A549 (cell line): ENCODE data around the gene MRPS22. TPM values are rescaled to one million over a fixed set of nuclear protein-coding genes. Genes with fewer than 3 reads are reported as not detected.

Experiments
- ATAC-seq, 2 experiments: fragments of 200-7000 bp in 1 of 2; fragments of >200 bp in 1 of 2; cut with Nextera tagmentation in 1 of 2; cut with Tn5 transposase in 1 of 2; 3 replicates each; pipeline versions ENCODE4 v1.8.0 to v1.9.1; 2018 to 2020; ENCODE audit warnings: mild to moderate bottlenecking in 1 of 2, moderate library complexity in 1 of 2
- CTCF ChIA-PET: fragments of 300-600 bp; sonication (Branson Sonifier 250); formaldehyde crosslinking; extraction: SDS; loops from one replicate; lab custom pipeline; 2021; ENCODE audit warnings: antibody characterized with exemption, inconsistent platforms; lab: Yijun Ruan, JAX
- POLR2A ChIA-PET: fragments of 350-600 bp; formaldehyde crosslinking; extraction: SDS; loops from one replicate; lab custom pipeline; 2021; ENCODE audit warnings: antibody characterized with exemption, inconsistent platforms; lab: Yijun Ruan, JAX
- DNase-seq, 2 experiments: peaks; one replicate each; pipeline versions ENCODE4 v3.0.0 to v3.0.0-alpha.2; 2011 to 2016; ENCODE audit warnings: low read depth in 1 of 2, low spot score in 1 of 2
- FAIRE-seq: peaks from 2 replicates; lab custom pipeline; 2011; peaks lifted over from hg19 to GRCh38; lab: Jason Lieb, UNC
- H3K27ac ChIP-seq, 2 experiments: fragments of >200 bp; sonication (Bioruptor Twin); formaldehyde crosslinking; 3 replicates each; pipeline ENCODE4 v1.5.1; 2016 to 2017
- H3K4me1 ChIP-seq: fragments of >200 bp; sonication (Bioruptor Twin); formaldehyde crosslinking; 3 replicates; pipeline ENCODE4 v1.6.1; 2016
- H3K4me2 ChIP-seq: fragments of >200 bp; sonication (Bioruptor Twin); formaldehyde crosslinking; 3 replicates; pipeline ENCODE4 v1.6.1; 2016
- H3K4me3 ChIP-seq: fragments of >200 bp; sonication (Bioruptor Twin); formaldehyde crosslinking; 3 replicates; pipeline ENCODE4 v1.5.1; 2016
- H3K9me3 ChIP-seq: fragments of >200 bp; sonication (Bioruptor Twin); formaldehyde crosslinking; 3 replicates; pipeline ENCODE4 v1.6.1; 2016
- EHF ChIP-seq: fragments of 250-450 bp; sonication (Bioruptor Pico); IDR thresholded peaks from 2 replicates; pipeline ENCODE4 v1.5.0; 2020; ENCODE audit warnings: mild to moderate bottlenecking
- ESRRA ChIP-seq: fragments of 150-350 bp; IDR thresholded peaks from 2 replicates; pipeline ENCODE4 v1.6.1; 2014; ENCODE audit warnings: mild to moderate bottlenecking, low read length, borderline replicate concordance
- FOXS1 ChIP-seq: fragments of 250-450 bp; sonication (Bioruptor Pico); IDR thresholded peaks from 2 replicates; pipeline ENCODE4 v1.5.0; 2020; ENCODE audit warnings: mild to moderate bottlenecking, moderate library complexity
- HEYL ChIP-seq: fragments of 250-450 bp; sonication (Bioruptor Pico); IDR thresholded peaks from 2 replicates; pipeline ENCODE4 v1.8.0; 2021; ENCODE audit warnings: mild to moderate bottlenecking, moderate library complexity
- HOXB5 ChIP-seq: fragments of 250-450 bp; sonication (Bioruptor Pico); IDR thresholded peaks from 2 replicates; pipeline ENCODE4 v1.5.0; 2020; ENCODE audit warnings: mild to moderate bottlenecking, moderate library complexity
- JUN ChIP-seq, 2 experiments: fragments of >200 bp; sonication (Bioruptor Twin); formaldehyde crosslinking; IDR thresholded peaks; 2 replicates in 1 of 2; 3 replicates in 1 of 2; pipeline ENCODE4 v1.6.1; 2016 to 2017
- JUNB ChIP-seq: fragments of >200 bp; sonication (Bioruptor Twin); formaldehyde crosslinking; IDR thresholded peaks from 2 replicates; pipeline ENCODE4 v1.6.1; 2016
- MAZ ChIP-seq: fragments of 150-350 bp; IDR thresholded peaks from 2 replicates; pipeline ENCODE4 v1.6.1; 2014; ENCODE audit warnings: antibody characterized with exemption, low read depth, low read length, borderline replicate concordance
- NR3C1 ChIP-seq: fragments of >200 bp; sonication (Bioruptor Twin); formaldehyde crosslinking; IDR thresholded peaks from 3 replicates; pipeline ENCODE4 v1.6.1; 2017
- RAD21 ChIP-seq, 2 experiments: fragments of >200 bp in 1 of 2; sonication (Bioruptor Twin) in 1 of 2; formaldehyde crosslinking in 1 of 2; IDR thresholded peaks in 1 of 2; conservative IDR thresholded peaks in 1 of 2; 2 replicates in 1 of 2; 3 replicates in 1 of 2; pipeline ENCODE4 v1.6.1; 2012 to 2018; ENCODE audit warnings: inconsistent platforms in 1 of 2
- SMC3 ChIP-seq: fragments of >200 bp; sonication (Bioruptor Twin); formaldehyde crosslinking; IDR thresholded peaks from 3 replicates; pipeline ENCODE4 v1.6.1; 2018; ENCODE audit warnings: inconsistent platforms
- WGBS: methylation state at CpG from one replicate; pipeline ENCODE4 v1.1.6; 2017; ENCODE audit errors: missing lambda C conversion rate; 5-methylcytosine and 5-hydroxymethylcytosine counted together
- polyA plus RNA-seq, 4 experiments: library from polyadenylated mRNA; depleted of rRNA in 3 of 4; stranded (reverse); fragments of >200 nt; fragmentation: RNase III in 1 of 4; extraction: RNeasy Plus Mini Kit Qiagen cat#74134 plus additional on column Dnase treatment in 1 of 4; gene quantifications; 2 replicates in 3 of 4; 3 replicates in 1 of 4; pipeline ENCODE4 v1.2.3, GENCODE V29; 2011 to 2017
- TF ChIP-seq, protein P1 (sequence below): IDR thresholded peaks from 2 replicates; pipeline ENCODE4 v1.6.1; 2012; ENCODE audit warnings: low read depth, borderline replicate concordance
- TF ChIP-seq, protein P2 (sequence below): fragments of 450-650 bp; IDR thresholded peaks from 2 replicates; pipeline ENCODE4 v1.6.1; 2014; ENCODE audit warnings: antibody characterized with exemption
- TF ChIP-seq, protein P3 (sequence below): fragments of >200 bp; sonication (Bioruptor Twin); formaldehyde crosslinking; IDR thresholded peaks from 3 replicates; pipeline ENCODE4 v1.5.1; 2016
- TF ChIP-seq, protein P4 (sequence below): fragments of >200 bp; sonication (Bioruptor Twin); formaldehyde crosslinking; IDR thresholded peaks from 3 replicates; pipeline ENCODE4 v1.6.1; 2016
- TF ChIP-seq, protein P5 (sequence below): fragments of >200 bp; sonication (Bioruptor Twin); formaldehyde crosslinking; IDR thresholded peaks from 2 replicates; pipeline ENCODE4 v1.6.1; 2016
- TF ChIP-seq, protein P6 (sequence below): IDR thresholded peaks from 2 replicates; pipeline ENCODE4 v1.6.1; 2012

The MRPS22 gene
- polyA plus RNA-seq, 2 of the 4 experiments (the other 2 are of a cell fraction) = 47.3 to 57.3 TPM

DNA sequence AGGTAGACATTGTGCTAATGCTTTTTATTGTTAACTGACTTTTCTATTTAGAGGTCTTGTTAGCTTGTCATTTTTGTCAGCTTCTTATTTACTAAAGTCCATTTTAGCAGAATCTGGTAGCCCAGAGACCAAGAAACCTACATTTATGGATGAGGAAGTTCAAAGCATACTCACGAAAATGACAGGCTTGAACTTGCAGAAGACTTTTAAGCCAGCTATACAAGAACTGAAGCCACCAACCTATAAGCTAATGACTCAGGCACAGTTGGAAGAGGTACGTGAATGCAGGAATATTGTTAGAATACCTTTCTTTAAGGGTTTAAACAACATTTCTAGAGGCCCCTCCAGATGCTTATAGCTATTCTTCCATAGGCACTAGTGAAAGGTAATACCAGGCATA, 3.0 kb downstream of the MRPS22 start:
- DNase-seq (no peak), FAIRE-seq (no peak), ATAC-seq (no peak)
- Histone ChIP-seq H3K4me2 (no peak overlapping the region), H3K4me3 (no peak overlapping the region), H3K4me1 (peaks cover 9% of the 10 kb centered on the region; the same call in 1 of the 3 replicates), H3K27ac (no peak overlapping the region), H3K9me3 (no peaks in the 10 kb centered on the region)
- TF ChIP-seq ESRRA = no peak
- TF ChIP-seq EHF (CRISPR knock-in tag) = no peak
- TF ChIP-seq, protein P1, sequence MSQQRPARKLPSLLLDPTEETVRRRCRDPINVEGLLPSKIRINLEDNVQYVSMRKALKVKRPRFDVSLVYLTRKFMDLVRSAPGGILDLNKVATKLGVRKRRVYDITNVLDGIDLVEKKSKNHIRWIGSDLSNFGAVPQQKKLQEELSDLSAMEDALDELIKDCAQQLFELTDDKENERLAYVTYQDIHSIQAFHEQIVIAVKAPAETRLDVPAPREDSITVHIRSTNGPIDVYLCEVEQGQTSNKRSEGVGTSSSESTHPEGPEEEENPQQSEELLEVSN = no peak
- TF ChIP-seq HOXB5 (CRISPR knock-in tag) = no peak
- TF ChIP-seq, protein P2, sequence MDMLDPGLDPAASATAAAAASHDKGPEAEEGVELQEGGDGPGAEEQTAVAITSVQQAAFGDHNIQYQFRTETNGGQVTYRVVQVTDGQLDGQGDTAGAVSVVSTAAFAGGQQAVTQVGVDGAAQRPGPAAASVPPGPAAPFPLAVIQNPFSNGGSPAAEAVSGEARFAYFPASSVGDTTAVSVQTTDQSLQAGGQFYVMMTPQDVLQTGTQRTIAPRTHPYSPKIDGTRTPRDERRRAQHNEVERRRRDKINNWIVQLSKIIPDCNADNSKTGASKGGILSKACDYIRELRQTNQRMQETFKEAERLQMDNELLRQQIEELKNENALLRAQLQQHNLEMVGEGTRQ = no peak
- no peak for TF ChIP-seq HEYL (CRISPR knock-in tag)
- WGBS = 82% methylated on average over 2 of the region's 2 CpGs
- CTCF ChIA-PET = interaction anchor here (0.9 to 3.2 kb wide), 3 partner anchors 9 to 235 kb away, joined by 3 to 9 read pairs (median 5); no protein-coding TSS in a partner anchor
- POLR2A ChIA-PET = no interaction called here

DNA sequence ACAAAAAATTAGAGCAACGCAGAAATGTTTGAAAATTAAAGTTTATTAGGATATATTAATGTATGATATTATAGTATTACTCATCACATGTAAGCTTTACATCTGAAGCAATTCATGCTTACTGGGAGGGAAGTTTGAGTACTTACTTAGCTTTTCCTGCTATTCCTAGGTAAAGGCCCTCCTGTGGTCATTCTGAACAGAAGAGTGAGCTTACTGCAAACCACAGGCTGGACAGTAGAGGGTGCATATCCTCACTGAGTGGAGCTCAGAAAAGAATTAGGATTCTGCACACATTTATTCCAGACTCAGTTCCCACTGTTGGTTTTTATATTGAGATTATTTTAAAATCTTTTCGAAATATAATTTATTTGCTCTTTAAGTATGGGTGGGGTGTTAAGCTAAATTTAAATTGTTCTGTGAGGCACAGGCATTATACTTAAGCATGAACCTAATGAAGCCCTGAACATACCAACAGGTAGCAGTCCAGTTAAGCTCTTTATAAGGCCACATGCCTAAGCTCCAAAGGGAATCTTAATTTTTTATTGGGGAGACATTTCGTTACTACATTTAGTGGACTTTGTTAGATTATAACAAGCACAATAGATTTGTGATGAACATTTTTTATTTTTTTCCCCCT, 10.2 kb downstream of the MRPS22 start:
- ATAC-seq = peak; percentile 98 to 99
- H3K4me2 ChIP-seq = no peak overlapping the region
- no peak overlapping the region for H3K27ac ChIP-seq
- WGBS = 28% methylated on average over 3 of the region's 3 CpGs
- CTCF ChIA-PET = interaction anchor here (0.6 to 2.6 kb wide), 16 partner anchors 8 to 760 kb away, joined by 3 to 17 read pairs (median 3); partner anchors contain the start of genes CEP70, COPB2 and MRPS22
- FAIRE-seq = no peak
- TF ChIP-seq, protein P3, sequence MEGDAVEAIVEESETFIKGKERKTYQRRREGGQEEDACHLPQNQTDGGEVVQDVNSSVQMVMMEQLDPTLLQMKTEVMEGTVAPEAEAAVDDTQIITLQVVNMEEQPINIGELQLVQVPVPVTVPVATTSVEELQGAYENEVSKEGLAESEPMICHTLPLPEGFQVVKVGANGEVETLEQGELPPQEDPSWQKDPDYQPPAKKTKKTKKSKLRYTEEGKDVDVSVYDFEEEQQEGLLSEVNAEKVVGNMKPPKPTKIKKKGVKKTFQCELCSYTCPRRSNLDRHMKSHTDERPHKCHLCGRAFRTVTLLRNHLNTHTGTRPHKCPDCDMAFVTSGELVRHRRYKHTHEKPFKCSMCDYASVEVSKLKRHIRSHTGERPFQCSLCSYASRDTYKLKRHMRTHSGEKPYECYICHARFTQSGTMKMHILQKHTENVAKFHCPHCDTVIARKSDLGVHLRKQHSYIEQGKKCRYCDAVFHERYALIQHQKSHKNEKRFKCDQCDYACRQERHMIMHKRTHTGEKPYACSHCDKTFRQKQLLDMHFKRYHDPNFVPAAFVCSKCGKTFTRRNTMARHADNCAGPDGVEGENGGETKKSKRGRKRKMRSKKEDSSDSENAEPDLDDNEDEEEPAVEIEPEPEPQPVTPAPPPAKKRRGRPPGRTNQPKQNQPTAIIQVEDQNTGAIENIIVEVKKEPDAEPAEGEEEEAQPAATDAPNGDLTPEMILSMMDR = peak; percentile 65
- TF ChIP-seq, protein P4, sequence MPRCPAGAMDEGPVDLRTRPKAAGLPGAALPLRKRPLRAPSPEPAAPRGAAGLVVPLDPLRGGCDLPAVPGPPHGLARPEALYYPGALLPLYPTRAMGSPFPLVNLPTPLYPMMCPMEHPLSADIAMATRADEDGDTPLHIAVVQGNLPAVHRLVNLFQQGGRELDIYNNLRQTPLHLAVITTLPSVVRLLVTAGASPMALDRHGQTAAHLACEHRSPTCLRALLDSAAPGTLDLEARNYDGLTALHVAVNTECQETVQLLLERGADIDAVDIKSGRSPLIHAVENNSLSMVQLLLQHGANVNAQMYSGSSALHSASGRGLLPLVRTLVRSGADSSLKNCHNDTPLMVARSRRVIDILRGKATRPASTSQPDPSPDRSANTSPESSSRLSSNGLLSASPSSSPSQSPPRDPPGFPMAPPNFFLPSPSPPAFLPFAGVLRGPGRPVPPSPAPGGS = no peak
- TF ChIP-seq, protein P5, sequence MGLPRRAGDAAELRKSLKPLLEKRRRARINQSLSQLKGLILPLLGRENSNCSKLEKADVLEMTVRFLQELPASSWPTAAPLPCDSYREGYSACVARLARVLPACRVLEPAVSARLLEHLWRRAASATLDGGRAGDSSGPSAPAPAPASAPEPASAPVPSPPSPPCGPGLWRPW = no peak
- no peak for TF ChIP-seq JUNB
- TF ChIP-seq NR3C1 = no peak
- TF ChIP-seq, protein P1 = no peak
- no peak for TF ChIP-seq JUN (IDR thresholded peaks at IDR 0.05)
- TF ChIP-seq EHF (CRISPR knock-in tag) = no peak
- TF ChIP-seq RAD21 (conservative IDR thresholded peaks at IDR 0.05 in 1 of 2, IDR thresholded peaks at IDR 0.05 in 1 of 2) = 0 out of 5 replicates have a peak, but pooled peaks of 1 of the 2 experiments have one; percentile 21
- no peak for TF ChIP-seq FOXS1
- TF ChIP-seq MAZ = no peak
- H3K4me3 ChIP-seq = no peak overlapping the region
- peak; percentile 53 to 66 for DNase-seq
- H3K9me3 ChIP-seq = no peaks in the 10 kb centered on the region
- POLR2A ChIA-PET = interaction anchor here (1.5 kb wide), 1 partner anchor 418 kb away, joined by 3 read pairs; no protein-coding TSS in a partner anchor
- H3K4me1 ChIP-seq = no peaks in the 10 kb centered on the region

DNA sequence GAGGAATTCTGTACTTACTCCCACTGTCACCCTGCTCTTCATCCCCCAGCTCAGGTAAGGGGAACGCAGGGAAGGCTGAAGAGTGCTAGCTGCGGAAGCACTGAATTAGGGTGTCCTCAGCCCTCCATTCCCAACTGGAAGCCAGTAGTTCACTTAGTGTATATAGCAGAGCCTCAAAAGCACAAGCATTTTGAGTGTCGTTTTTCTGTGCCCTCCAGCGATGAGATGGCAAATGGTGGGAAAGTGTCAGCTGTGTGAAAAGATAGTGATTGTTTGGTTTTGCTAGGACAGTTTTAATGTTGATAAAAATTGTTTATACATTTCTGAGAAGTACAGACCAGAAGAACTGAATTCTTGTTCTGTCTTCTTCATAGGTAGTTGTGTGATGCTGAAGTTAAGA, 10.8 kb downstream of the MRPS22 start:
- Histone ChIP-seq H3K4me2 (no peak overlapping the region), H3K9me3 (no peaks in the 10 kb centered on the region), H3K4me3 (no peak overlapping the region), H3K27ac (no peak overlapping the region)
- POLR2A ChIA-PET = no interaction called here
- no peak for ATAC-seq
- 96% methylated on average over 4 of the region's 4 CpGs for WGBS
- CTCF ChIA-PET = interaction anchor here (0.7 to 2.6 kb wide), 11 partner anchors 9 to 431 kb away, joined by 3 to 17 read pairs (median 4); partner anchors contain the start of genes COPB2 and MRPS22
- FAIRE-seq = no peak
- TF ChIP-seq, protein P6, sequence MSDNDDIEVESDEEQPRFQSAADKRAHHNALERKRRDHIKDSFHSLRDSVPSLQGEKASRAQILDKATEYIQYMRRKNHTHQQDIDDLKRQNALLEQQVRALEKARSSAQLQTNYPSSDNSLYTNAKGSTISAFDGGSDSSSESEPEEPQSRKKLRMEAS = no peak
- TF ChIP-seq, protein P5 = no peak
- no peak for TF ChIP-seq SMC3
- TF ChIP-seq, all 56 proteins: peak for 0
- DNase-seq = no peak
- no peaks in the 10 kb centered on the region for H3K4me1 ChIP-seq
